ENCODE results near the gene NBEAL1. TPM values are rescaled to one million over a fixed set of nuclear protein-coding genes. Genes with fewer than 3 reads are reported as not detected.

NBEAL1 gene
- total and polyA plus RNA-seq, 2 of the 8 experiments (the other 6 are each of a cell fraction or from before 2014, with no cell fraction given), result 2.3 to 10.7 TPM

DNA sequence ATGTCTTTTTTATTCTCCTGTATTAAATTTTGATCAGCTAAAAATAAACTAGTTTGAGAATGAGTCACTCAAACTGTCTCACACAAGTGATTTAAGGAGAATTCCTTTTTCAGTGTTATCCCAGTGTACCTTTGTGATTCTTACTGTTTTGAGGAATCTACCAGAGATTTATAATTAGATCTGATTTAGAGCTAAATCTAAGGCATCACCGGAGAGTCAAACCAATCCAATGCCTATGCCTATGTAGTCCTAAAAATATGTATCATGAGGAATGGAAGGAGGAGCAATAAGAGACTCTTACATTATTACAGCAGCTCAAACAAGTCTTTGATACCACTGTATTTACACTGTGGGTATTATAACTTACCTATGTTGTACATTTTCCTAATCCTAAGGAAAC, 160.7 kb downstream of the NBEAL1 start (continued):
- TF ChIP-seq, protein P1, sequence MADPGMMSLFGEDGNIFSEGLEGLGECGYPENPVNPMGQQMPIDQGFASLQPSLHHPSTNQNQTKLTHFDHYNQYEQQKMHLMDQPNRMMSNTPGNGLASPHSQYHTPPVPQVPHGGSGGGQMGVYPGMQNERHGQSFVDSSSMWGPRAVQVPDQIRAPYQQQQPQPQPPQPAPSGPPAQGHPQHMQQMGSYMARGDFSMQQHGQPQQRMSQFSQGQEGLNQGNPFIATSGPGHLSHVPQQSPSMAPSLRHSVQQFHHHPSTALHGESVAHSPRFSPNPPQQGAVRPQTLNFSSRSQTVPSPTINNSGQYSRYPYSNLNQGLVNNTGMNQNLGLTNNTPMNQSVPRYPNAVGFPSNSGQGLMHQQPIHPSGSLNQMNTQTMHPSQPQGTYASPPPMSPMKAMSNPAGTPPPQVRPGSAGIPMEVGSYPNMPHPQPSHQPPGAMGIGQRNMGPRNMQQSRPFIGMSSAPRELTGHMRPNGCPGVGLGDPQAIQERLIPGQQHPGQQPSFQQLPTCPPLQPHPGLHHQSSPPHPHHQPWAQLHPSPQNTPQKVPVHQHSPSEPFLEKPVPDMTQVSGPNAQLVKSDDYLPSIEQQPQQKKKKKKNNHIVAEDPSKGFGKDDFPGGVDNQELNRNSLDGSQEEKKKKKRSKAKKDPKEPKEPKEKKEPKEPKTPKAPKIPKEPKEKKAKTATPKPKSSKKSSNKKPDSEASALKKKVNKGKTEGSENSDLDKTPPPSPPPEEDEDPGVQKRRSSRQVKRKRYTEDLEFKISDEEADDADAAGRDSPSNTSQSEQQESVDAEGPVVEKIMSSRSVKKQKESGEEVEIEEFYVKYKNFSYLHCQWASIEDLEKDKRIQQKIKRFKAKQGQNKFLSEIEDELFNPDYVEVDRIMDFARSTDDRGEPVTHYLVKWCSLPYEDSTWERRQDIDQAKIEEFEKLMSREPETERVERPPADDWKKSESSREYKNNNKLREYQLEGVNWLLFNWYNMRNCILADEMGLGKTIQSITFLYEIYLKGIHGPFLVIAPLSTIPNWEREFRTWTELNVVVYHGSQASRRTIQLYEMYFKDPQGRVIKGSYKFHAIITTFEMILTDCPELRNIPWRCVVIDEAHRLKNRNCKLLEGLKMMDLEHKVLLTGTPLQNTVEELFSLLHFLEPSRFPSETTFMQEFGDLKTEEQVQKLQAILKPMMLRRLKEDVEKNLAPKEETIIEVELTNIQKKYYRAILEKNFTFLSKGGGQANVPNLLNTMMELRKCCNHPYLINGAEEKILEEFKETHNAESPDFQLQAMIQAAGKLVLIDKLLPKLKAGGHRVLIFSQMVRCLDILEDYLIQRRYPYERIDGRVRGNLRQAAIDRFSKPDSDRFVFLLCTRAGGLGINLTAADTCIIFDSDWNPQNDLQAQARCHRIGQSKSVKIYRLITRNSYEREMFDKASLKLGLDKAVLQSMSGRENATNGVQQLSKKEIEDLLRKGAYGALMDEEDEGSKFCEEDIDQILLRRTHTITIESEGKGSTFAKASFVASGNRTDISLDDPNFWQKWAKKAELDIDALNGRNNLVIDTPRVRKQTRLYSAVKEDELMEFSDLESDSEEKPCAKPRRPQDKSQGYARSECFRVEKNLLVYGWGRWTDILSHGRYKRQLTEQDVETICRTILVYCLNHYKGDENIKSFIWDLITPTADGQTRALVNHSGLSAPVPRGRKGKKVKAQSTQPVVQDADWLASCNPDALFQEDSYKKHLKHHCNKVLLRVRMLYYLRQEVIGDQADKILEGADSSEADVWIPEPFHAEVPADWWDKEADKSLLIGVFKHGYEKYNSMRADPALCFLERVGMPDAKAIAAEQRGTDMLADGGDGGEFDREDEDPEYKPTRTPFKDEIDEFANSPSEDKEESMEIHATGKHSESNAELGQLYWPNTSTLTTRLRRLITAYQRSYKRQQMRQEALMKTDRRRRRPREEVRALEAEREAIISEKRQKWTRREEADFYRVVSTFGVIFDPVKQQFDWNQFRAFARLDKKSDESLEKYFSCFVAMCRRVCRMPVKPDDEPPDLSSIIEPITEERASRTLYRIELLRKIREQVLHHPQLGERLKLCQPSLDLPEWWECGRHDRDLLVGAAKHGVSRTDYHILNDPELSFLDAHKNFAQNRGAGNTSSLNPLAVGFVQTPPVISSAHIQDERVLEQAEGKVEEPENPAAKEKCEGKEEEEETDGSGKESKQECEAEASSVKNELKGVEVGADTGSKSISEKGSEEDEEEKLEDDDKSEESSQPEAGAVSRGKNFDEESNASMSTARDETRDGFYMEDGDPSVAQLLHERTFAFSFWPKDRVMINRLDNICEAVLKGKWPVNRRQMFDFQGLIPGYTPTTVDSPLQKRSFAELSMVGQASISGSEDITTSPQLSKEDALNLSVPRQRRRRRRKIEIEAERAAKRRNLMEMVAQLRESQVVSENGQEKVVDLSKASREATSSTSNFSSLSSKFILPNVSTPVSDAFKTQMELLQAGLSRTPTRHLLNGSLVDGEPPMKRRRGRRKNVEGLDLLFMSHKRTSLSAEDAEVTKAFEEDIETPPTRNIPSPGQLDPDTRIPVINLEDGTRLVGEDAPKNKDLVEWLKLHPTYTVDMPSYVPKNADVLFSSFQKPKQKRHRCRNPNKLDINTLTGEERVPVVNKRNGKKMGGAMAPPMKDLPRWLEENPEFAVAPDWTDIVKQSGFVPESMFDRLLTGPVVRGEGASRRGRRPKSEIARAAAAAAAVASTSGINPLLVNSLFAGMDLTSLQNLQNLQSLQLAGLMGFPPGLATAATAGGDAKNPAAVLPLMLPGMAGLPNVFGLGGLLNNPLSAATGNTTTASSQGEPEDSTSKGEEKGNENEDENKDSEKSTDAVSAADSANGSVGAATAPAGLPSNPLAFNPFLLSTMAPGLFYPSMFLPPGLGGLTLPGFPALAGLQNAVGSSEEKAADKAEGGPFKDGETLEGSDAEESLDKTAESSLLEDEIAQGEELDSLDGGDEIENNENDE (IDR thresholded peaks at IDR 0.05; ENCODE audit: insufficient replicate concordance, low read length), result no peak
- TF ChIP-seq GABPA (IDR thresholded peaks at IDR 0.05; ENCODE audit: borderline replicate concordance, insufficient read depth, low read length), result no peak
- no peak for TF ChIP-seq CREB1 (IDR thresholded peaks at IDR 0.05)
